ENCODE data around the gene EVX2.
A peak's percentile ranks its signal among the peaks of the same experiment; 100 is the strongest.

DNA sequence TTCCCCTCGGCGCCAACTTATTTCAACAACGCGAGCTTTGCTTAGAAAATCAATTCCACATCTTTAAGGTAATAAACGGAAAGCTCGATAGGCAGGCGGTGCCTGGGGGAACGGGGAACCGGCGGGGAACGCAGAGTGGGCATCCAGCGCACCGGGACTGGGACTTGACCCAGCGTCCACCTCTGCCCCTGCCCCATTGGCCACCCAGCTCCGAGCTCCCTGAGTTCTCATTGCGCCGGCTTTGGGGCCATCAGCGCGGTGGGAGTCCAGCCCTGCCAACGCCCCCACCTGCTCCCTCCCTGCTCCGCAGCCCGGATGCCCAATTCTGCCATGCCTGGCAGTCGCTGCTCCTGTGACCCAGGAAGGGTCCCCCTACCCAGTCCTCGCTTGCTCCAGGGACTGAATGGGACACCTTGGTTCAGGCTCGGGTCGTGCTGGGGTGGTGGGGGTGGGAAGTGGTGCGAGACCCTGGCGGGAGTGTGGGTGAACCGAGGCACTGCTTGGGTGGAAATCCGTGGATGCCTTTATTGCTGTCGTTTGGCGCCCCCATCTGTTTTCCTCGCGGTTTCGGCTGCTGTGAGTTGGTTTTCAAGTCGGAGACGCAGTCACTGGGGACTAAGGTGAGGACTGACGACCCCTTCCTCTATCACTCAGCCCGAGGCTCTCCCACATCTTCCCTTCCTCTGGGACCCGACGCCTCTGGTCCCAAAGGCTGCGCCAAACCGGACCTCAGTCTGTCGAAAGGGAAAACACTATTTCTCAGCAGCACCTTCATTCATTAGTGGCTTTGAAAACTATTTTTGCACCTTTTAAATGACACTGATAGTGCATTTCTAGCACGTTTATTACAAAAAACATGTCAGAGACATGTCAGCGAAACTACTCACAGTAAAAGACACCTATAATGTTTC is 2.4 kb upstream of the EVX2 start:
- peak; percentile 89 for TF ChIP-seq CTCF (IDR thresholded peaks at IDR 0.05; ENCODE audit: poor library complexity, severe bottlenecking)
- no peak for TF ChIP-seq POLR2AphosphoS5 (IDR thresholded peaks at IDR 0.05)
- peak; percentile 94 for TF ChIP-seq RAD21 (conservative IDR thresholded peaks at IDR 0.05)
- no peak for TF ChIP-seq EP300 (conservative IDR thresholded peaks at IDR 0.05; ENCODE audit: poor library complexity, severe bottlenecking)
